Heart right ventricle (tissue), 16 donors: ENCODE measurements around the gene STK4. TPM values are rescaled to one million over a fixed set of nuclear protein-coding genes. Genes with fewer than 3 reads are reported as not detected.
"Not testable (repeated sequence)": the region's sequence is repeated elsewhere in the genome, so short reads cannot be mapped to it uniquely, and the experiment has no call there.

Experiments used
- ATAC-seq, 8 donors: fragments of 200-7000 bp; cut with Tn5 transposase; one replicate each; pipeline ENCODE4 v1.9.1; 2020; ENCODE audit warnings: mild to moderate bottlenecking in 8 of 8, moderate library complexity in 8 of 8, moderate number of reproducible peaks in 1 of 8
- DNase-seq, 2 donors: peaks; one replicate each; pipeline ENCODE4 v3.0.0-alpha.2; 2020
- H3K27ac ChIP-seq, 10 donors: fragments of 200-600 bp; sonication (generic) in 2 of 10; one replicate each; pipeline versions ENCODE4 v1.5.0 to v1.8.0; 2020 to 2022; ENCODE audit warnings: mild to moderate bottlenecking in 3 of 10
- H3K27me3 ChIP-seq, 7 donors: fragments of 200-600 bp; one replicate each; pipeline ENCODE4 v1.8.0; 2021 to 2022; ENCODE audit warnings: mild to moderate bottlenecking in 2 of 7
- H3K36me3 ChIP-seq, 9 donors: fragments of 200-600 bp; sonication (generic) in 1 of 9; one replicate each; pipeline versions ENCODE4 v1.5.0 to v1.8.0; 2020 to 2022; ENCODE audit warnings: mild to moderate bottlenecking in 2 of 9
- H3K4me1 ChIP-seq, 9 donors: fragments of 200-600 bp; sonication (generic) in 1 of 9; one replicate each; pipeline versions ENCODE4 v1.5.0 to v1.8.0; 2020 to 2022; ENCODE audit warnings: mild to moderate bottlenecking in 4 of 9
- H3K4me3 ChIP-seq, 10 donors: fragments of 200-600 bp; sonication (generic) in 2 of 10; one replicate each; pipeline versions ENCODE4 v1.5.0 to v1.8.0; 2020 to 2022; ENCODE audit warnings: mild to moderate bottlenecking in 7 of 10, moderate library complexity in 2 of 10
- H3K9me3 ChIP-seq, 11 donors: fragments of 200-600 bp in 10 of 11; sonication (generic) in 2 of 11; one replicate each; pipeline versions ENCODE4 v1.5.0 to v1.8.0; 2013 to 2022; ENCODE audit warnings: mild to moderate bottlenecking in 2 of 11, control low read depth in 1 of 11, moderate library complexity in 1 of 11
- WGBS, 2 donors: extraction: QIAGEN DNeasy Blood & Tissue Kit; methylation state at CpG; one replicate each; pipeline ENCODE4 v1.1.7; 2013; ENCODE audit warnings: inconsistent platforms in 1 of 2; 5-methylcytosine and 5-hydroxymethylcytosine counted together
- intact Hi-C, 10 donors: fragments of 100-400 bp; cut with DNase I; formaldehyde crosslinking; loops; one replicate each; pipeline versions ENCODE4 v1.11.1 to v1.14.2; 2022
- polyA plus RNA-seq, 2 donors: library from polyadenylated mRNA; stranded (reverse); fragments of 200-250 nt; gene quantifications; one replicate each; pipeline ENCODE4 v1.2.3, GENCODE V29; 2013
- total RNA-seq, 10 donors: library from RNA; stranded (reverse); fragmentation: NEBNext Ultra II Directional in 3 of 10; extraction: Animal tissue kit (Norgen Biotek cat#: 25700) in 3 of 10; gene quantifications; one replicate each; pipeline versions ENCODE4 v1.2.1 to v1.2.4, GENCODE V29; 2021 to 2023
- TF ChIP-seq, protein P1 (sequence below), 9 donors: fragments of 200-600 bp; sonication (generic) in 2 of 9; IDR thresholded peaks; one replicate each; pipeline versions ENCODE4 v1.5.0 to v1.8.0; 2021 to 2022; ENCODE audit warnings: antibody characterized with exemption in 9 of 9, mild to moderate bottlenecking in 5 of 9, moderate library complexity in 1 of 9
- donor health status: Arrhythmogenic right ventricular cardiomyopathy.
- donor health status: ischemic (EF 13 %, LVEDD 7.1; RV severe dilation, severe dysfunction).
- donor health status: healthy with polysubstance abuse.
- donor health status: DM: no; HTN: yes; CAD: no.
- donor health status: DM: no; HTN: no; CAD: no.
- donor health status: ischemic (EF 25% LVEDD 6.9; RV normal size, moderate dysfunction).
- donor health status: ischemic (EF 25% LVEDD 5.7; RV mildly dilated, moderate dysfunction).
- donor health status: healthy.
- donor health status: DM: yes; HTN: yes; CAD: no.
- donor health status: Ischemic cardiomyopathy.
- donor health status: ischemic (EF 35%, LVEDD 5.7; RV mildly dilated, moderate dysfunction).
- donor health status: nonischemic (EF 11% LVEDD 7.7; RV severe dilation, severe dysfunction).
- donor health status: DM: yes; HTN: yes; CAD: no.
- donor health status: PGD.
- donor health status: ischemic (EF 29% LVEDD 5.4; RV normal size, mild dysfunction).
- donor health status: nonischemic (EF 23%, LVEDD 6.1; RV moderate dilation, normal function).

STK4 gene
- total and polyA plus RNA-seq, 12 donors, result 3.7 to 18.1 (median 8.1) TPM

DNA sequence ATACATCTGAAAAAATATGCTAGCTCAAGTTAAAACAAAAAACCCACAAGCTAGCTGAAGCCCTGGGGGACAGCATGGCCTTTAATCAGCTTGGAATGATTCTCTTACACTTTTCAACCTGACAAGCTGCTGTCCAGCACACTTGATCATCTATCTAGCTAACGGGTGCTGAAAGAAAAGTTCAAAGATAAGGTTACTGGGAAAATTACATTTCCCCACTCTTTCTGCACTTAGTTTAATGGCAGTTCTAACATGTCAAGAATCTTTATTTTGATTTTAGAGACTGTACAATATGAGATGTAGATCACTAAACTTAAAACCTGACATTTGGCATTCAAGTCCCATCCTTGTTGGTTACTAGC, 53.4 kb downstream of the STK4 start:
- Histone ChIP-seq H3K27me3 (no peaks in the 10 kb centered on the region), H3K9me3 (no peaks in the 10 kb centered on the region), H3K4me3 (no peak overlapping the region), H3K36me3 (peaks cover 0 to 89% (median 3%) of the 10 kb centered on the region in 9 donors), H3K4me1 (peaks cover 0 to 48% (median 28%) of the 10 kb centered on the region in 9 donors), H3K27ac (no peak overlapping the region)
- no peak for DNase-seq
- TF ChIP-seq, protein P1, sequence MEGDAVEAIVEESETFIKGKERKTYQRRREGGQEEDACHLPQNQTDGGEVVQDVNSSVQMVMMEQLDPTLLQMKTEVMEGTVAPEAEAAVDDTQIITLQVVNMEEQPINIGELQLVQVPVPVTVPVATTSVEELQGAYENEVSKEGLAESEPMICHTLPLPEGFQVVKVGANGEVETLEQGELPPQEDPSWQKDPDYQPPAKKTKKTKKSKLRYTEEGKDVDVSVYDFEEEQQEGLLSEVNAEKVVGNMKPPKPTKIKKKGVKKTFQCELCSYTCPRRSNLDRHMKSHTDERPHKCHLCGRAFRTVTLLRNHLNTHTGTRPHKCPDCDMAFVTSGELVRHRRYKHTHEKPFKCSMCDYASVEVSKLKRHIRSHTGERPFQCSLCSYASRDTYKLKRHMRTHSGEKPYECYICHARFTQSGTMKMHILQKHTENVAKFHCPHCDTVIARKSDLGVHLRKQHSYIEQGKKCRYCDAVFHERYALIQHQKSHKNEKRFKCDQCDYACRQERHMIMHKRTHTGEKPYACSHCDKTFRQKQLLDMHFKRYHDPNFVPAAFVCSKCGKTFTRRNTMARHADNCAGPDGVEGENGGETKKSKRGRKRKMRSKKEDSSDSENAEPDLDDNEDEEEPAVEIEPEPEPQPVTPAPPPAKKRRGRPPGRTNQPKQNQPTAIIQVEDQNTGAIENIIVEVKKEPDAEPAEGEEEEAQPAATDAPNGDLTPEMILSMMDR (IDR thresholded peaks at IDR 0.05), result no peak
- 43 to 44% methylated on average over 1 of the region's 1 CpG for WGBS, 2 donors
- intact Hi-C loops, result loop anchor here in 1 of 10 donors (5.0 kb wide), 1 partner anchor 273 kb away; no protein-coding TSS in a partner anchor
- no peak for ATAC-seq

DNA sequence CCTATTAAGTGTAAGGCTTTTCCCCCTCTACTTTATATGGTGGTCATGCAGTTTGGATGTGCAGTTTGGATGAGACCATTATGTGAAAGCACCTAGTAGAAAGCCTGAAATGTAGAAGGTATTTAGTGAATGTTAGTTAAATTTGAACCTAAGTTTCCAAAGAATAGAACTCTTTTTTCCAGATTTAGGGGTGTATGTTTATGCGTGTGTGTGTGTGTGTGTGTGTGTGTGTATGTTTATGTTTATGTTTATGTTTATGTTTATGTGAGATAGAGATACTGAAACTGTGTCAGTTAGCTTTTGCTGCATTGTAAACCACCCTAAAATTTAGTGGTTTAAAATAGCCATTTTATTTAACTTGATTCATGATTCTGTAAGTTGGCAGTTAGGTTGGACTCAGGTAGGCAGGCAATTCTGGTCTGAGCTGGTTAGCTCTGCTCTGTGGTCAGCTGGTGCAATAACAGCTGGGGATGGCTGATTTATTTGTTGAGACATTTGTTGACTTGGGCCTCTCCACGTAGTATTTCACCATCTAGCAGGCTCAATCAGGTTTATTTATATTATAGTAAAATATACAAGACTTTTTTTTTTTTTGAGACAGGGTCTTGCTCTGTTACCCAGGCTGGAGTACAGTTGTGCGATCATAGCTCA, 54.0 kb downstream of the STK4 start:
- TF ChIP-seq, protein P1 (IDR thresholded peaks at IDR 0.05), result no peak
- H3K36me3 ChIP-seq, result peaks cover 0 to 89% (median 9%) of the 10 kb centered on the region in 9 donors
- no peaks in the 10 kb centered on the region for H3K9me3 ChIP-seq
- H3K27me3 ChIP-seq, result no peaks in the 10 kb centered on the region
- WGBS, 2 donors, result 83 to 88% methylated on average over 3 of the region's 3 CpGs
- H3K27ac ChIP-seq, result no peak overlapping the region
- peaks cover 0 to 42% (median 22%) of the 10 kb centered on the region in 9 donors for H3K4me1 ChIP-seq
- intact Hi-C loops, result loop anchor here in 1 of 10 donors (5.0 kb wide), 1 partner anchor 272 kb away; no protein-coding TSS in a partner anchor
- no peak overlapping the region for H3K4me3 ChIP-seq
- no peak for ATAC-seq
- no peak for DNase-seq

DNA sequence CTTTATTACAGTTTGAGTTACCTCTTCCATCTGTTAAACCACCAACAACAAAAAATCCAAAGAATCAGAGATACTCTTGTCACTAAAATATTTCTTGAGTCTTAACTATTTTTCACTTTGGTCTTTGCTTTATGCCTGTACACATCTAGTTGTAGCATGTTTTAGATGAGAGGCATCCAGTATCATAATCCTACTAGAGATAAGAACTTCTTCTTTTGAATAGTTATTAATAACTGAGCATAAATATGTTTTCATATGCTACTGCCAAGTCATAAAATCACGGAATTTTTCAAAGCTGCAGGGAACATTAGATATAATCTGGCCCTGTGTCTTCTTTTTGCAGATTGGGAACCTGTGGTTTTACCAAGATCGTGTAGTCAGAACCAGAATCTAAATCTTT, 55.3 kb downstream of the STK4 start:
- no peak for DNase-seq
- Histone ChIP-seq H3K4me3 (no peak overlapping the region), H3K36me3 (peaks cover 0 to 92% (median 13%) of the 10 kb centered on the region in 9 donors), H3K27me3 (no peaks in the 10 kb centered on the region), H3K9me3 (no peaks in the 10 kb centered on the region), H3K27ac (no peak overlapping the region), H3K4me1 (peaks cover 0 to 29% (median 11%) of the 10 kb centered on the region in 9 donors)
- TF ChIP-seq, protein P1 (IDR thresholded peaks at IDR 0.05), result no peak
- 57 to 59% methylated on average over 2 of the region's 2 CpGs for WGBS, 2 donors
- intact Hi-C loops, result loop anchor here in 1 of 10 donors (5.0 kb wide), 1 partner anchor 271 kb away; no protein-coding TSS in a partner anchor
- ATAC-seq, result no peak

DNA sequence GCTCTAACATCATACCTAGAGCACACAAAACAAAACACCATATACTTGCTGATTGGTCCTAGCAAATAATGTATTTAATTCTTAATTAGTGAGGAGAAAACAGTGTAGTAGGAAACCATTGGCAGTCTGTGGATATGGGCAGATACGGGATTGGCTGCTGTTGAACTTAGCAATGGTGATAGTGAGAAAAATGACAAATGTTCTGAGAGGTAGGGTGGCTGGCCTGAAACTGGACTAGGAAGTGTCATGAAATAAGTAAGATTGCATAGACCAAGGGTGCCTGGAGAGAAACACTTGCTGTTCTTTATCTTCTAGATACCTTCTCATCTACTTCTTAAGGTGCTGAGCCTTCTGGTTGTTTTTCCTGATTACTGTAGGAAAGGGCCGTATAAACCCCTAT, 56.8 kb downstream of the STK4 start:
- not testable (repeated sequence) for H3K4me3 ChIP-seq, H3K9me3 ChIP-seq, DNase-seq, H3K27ac ChIP-seq, ATAC-seq, H3K27me3 ChIP-seq
- 80 to 87% methylated on average over 2 of the region's 2 CpGs for WGBS, 2 donors
- intact Hi-C loops, result loop anchor here in 1 of 10 donors (5.0 kb wide), 1 partner anchor 269 kb away; no protein-coding TSS in a partner anchor
- Histone ChIP-seq H3K36me3 (peaks cover 0 to 97% (median 13%) of the 10 kb centered on the region in 9 donors), H3K4me1 (peaks cover 0 to 21% (median 7%) of the 10 kb centered on the region in 9 donors)
